HG03469 (cell line): ENCODE results near the gene KIFC3.

Source experiments
- ATAC-seq: cut with Tn5 transposase; IDR thresholded peaks from one replicate; pipeline ENCODE4 v1.9.1; 2021; ENCODE audit warnings: mild to moderate bottlenecking, moderate library complexity, moderate number of reproducible peaks; ENCODE audit not compliant: unreplicated experiment

Gene KIFC3

DNA sequence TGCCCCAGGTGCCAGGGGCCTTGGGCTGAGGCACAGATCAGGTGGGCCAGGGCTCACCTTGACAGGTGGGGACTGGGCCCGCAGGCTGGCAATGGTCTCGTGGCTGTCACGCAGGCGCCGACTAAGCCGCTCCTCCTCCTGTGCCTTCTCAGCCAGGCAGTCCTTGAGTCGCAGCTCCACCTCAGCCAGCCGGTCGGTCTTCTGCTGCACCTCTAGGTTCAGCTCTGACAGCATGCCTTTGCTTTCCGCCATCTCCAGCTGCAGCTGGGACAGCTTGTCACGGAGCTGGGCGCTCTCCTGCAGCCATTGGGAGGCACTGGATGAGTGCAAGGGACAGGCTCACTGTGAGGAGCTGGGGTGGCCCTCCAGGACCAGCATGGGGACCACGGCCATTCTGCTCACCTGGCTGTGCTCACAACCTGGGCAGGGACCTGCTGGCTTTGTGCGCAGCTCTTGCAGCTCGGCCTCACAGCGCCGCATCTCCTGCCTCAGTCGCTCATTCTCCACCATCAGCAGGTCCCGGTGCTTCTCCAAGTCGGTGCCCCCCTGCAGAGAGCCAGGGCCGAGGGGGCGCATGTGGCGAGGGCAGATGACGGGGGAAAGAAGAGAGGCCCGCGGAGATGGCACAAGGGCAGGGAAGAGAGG is 31.0 kb downstream of the KIFC3 start:
- ATAC-seq = no peak

DNA sequence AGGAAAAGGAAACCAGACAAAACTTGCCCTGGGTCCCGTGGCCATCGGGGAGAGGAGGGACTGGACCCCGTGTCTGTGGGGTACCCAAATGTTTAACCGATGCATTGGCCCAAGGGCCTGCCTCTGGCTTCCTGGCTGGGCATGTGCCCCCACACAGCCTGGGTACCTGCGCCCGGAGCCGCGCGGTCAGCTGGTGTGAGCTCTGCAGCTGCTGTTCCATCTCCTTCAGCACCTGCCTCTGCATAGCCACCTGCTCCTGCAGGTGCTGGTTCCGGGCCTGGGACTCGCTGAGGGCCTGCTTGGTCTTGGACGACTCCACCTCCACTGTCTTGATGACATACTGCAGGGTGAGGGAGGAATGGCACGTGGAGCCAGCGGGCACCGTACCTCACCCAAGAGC is 31.9 kb downstream of the KIFC3 start:
- no peak for ATAC-seq

- ATAC-seq = no peak
Measured at GRCh38 chr16:57769541-57770145, 32.6 kb downstream of the KIFC3 start.

DNA sequence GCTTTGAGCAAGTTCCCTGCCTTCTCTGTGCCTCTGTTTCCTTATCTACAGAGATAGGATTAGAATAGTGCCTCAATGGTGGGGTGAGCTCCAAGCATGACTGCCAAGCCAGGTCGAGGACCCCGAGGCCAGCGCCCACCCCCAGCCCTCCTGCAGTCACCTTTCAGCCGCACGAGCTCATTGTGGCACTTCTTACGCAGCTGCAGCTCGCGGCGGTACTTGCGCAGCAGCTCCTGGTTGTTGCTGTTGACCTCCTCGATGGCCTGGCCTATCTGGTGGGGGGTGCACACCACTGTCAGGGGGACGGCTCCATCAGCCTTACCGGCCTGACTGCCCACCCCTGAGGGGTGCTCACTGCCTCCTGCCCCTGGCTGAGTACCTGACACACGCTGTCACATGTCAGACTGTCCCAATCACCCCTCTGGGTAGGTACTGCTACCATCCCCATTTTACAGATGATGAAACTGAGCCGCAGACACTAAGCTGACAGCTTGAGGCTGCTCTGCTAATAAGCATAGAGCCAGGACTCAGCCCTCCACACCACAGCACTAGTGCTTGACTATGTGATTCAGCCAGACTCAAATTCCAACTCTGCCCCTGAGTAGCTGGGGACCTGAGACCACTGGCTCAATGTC is 35.5 kb downstream of the KIFC3 start:
- ATAC-seq = no peak

DNA sequence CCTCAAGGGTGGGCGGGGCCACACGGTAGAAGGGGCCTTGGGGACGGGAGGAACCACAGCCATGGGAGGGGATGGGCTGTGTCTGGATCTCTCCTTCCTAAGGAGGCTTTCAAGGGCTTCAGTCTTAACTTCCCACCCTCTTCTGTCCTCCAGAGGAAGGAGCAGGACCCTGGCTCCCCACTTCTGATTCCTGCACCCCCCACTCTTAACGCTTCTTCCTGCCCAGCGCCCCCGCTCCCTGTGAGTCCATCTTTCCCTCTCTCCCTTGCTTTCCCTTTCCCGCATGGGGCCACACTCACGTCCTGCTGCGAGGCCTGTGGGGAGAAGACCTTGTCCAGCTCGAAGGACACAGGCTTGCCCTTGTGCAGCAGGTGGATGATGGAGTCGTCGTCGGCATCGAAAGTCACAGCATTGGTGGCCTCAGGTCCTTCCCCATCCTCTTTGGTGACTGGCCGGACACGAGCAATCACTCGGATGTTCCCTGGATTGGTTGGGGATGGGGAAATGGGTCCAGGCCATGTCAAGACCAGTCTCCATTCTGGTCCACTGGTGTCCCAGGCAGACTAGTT is 37.0 kb downstream of the KIFC3 start:
- ATAC-seq = no peak

DNA sequence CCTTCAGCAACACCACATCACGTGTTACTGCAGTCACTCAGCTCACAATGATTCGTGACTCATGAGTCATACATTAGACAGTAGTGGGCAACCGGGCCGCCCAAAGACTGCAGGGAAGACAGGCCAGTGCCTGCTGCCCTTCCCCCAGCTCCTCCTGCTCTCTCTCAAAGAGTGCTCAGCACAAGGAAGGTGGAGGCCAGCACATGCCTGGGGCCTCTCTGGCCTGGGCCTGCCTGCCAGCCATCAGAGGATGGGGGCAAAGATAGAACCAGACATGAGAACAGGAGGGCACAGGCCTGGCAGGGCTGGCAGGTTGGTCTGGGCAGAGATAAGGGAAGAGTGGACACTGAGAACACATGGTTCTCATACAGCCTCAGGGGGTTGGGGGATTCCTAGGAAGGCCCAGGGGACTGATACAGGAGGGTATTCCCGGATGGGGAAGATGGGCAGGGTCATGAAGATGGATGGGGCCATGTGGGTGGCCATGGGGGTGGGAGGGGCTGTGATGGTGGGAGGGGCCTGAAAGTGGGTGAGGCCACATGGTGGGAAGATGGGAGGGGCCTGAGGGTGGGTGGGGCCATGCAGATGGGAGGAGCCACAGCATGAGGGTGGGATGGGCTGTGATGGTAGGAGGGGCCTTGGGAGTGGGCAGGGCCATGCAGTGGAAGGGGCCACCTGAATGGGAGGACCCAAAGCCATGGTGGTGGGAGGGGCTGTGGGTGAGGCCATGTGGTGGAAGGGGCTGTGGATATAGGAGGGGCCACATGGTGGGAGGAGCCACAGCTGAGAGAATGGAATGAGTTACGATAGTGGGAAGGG is 37.7 kb downstream of the KIFC3 start:
- ATAC-seq = no peak

DNA sequence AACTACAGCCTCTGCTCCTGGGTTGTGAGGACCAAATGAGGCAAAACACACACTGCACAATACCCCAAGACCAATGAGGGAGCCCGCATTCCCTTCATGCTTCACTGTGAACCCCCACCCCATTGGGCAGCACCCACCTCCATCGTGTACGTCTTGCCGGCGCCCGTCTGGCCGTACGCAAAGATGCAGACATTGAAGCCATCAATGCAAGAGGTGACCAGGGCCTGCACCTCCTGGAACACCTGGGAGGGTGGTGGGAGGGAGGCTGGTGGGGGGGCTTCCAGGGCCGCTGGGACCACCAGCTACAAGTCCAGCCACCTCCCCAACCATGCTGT is 38.3 kb downstream of the KIFC3 start:
- ATAC-seq = no peak

DNA sequence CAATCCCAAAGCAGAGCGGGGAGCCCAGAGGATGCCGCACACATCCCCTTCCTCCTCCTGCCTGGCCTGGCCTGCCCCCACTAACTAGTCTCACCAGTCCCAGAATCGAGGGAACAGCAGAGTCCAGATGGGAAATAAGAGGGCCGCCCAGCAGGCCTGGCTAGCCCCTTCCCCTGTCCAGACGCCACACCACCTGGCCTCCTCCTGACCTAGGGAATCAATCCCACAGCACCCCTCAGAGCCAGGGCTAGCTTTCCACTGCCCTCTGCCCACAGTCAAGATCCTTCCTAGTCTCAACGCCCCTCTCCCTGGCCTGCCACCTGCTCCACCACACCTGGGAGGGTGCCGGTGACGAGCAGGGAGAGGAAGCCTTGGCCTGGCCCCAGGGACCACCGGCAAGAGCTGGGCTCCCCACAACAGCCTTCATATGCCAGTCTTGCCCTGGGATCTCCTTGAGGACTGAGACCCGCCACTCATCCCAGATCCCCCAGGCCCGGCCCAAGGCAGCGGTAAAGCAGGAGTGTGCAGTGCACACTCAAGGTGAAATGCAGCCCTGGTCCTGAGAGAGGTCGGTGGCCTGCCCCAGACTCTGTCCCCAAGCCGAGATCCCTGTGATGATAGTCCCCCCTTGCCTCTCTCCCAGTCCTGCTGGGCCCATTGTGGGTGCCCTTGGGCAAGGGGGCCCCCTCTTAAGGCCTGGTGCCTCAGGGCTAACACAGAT is 38.8 kb downstream of the KIFC3 start:
- ATAC-seq = no peak

GRCh38 chr16:57762365-57763040 is 39.8 kb downstream of the KIFC3 start:
- ATAC-seq = no peak

DNA sequence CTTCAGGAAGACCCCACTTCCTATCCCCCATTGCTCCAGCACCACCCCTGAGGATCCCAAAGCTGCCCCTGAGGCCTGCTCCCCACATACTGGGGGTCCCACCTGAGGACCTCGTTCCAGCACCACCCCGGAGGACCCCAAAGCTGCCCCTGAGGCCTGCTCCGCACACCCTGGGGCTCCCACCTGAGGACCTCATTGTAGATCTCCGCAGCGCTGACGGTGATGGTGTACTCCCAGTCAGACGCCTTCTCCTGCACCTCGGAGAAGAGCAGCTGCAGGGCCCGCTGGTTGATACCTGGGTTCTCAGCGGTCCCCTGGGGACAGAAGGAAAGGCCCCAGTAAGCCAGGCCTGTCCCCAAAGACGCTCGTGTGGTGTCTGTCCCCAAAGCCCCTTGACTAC is 40.3 kb downstream of the KIFC3 start:
- no peak for ATAC-seq

GRCh38 chr16:57761301-57761700 is 41.0 kb downstream of the KIFC3 start:
- ATAC-seq = no peak

GRCh38 chr16:57760357-57761160 is 41.7 kb downstream of the KIFC3 start:
- no peak for ATAC-seq

- ATAC-seq = no peak
Measured at GRCh38 chr16:57759541-57760356, 42.5 kb downstream of the KIFC3 start.

GRCh38 chr16:57759131-57759530 is 43.2 kb downstream of the KIFC3 start:
- ATAC-seq = no peak

- ATAC-seq = no peak
Measured at GRCh38 chr16:57758331-57759117, 43.8 kb downstream of the KIFC3 start.

DNA sequence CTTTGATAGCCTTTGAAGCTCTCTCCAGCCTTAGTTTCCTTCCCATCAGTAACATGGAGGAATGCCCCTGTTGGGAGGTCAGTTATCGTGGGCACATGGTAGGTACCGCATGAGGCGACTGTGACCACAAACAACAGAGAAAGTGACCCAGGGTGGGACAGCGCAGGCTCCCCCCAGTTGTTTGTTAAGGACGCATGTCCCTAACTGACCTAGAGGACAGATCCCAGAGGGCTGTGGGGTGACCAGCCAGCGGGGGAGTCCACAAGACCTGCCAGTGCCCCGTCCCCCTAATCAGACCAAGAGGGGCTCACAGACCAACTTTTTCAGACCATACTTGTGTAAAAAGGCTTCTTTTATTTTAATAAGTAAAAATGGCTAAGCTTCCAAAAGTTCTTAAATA is 44.4 kb downstream of the KIFC3 start:
- no peak for ATAC-seq

DNA sequence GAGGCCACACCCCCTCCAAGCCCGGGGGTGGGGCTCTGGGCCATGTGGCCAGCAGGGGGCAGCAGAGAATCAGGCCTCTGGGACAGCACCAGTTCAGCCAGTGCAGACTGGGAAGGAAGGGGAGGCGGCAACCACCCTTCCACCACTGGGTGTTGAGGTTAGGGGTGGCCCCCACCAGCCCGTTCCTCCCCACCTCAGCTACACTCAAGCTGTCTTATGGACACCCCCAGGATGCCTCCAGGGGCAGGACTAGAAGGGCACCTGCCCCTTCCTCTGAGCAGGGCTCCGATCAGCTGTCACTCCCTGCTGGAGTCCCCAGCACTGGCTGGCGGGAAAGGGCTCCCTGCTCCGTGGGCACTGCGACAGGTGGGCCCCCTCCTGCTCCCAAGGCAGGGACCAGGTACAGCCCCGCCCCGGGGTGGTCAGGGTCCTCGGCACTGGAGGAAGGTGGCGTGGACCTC is 44.9 kb downstream of the KIFC3 start:
- peak; percentile 66 for ATAC-seq
